HCEC 1CT (cell line): ENCODE measurements around the gene SYNM.
A peak's percentile ranks its signal among the peaks of the same experiment; 100 is the strongest.

Experiments
- DNase-seq: peaks from one replicate; pipeline ENCODE4 v3.0.0-alpha.2; 2017

Gene SYNM

DNA sequence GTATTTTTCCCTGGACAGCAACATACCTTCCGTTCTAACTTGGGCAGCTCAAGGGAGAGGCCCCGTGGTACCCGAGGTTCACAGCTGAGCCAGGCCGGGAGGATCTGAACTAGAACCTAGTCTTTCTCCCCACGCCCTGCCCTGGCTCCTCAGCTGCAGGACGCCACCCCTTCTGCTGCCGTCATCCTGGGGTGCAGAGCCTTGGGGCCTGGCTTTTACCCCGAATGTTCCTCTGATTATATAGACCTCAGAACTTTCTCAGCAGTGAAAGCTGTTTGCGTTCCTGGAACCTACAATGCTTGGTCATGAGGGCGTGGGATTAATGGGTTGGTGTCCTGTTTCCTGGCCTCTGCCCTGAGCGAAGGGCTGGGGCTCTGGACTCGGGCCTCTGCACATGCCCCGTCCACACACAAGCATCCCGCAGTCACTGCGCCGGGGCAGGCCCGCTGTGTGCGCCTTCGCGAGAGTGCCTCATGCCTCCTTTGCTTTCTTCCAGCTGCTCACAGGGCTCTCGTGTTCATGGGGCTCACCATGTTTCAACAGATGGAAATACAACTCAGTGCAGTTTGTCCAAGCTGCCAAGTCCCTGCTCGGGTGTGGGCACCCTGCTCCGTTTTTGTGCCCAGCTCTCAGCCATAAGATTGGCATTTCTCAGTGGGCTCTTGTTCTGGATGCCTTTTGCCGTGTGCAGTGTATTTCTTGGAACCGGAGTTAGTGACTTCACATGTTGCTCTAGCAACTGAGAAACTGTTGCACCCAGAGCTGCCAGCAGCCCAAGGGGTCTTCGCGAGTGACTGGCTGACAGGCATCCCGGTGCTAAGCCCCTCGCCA is 20.4 kb downstream of the SYNM start:
- no peak for DNase-seq

DNA sequence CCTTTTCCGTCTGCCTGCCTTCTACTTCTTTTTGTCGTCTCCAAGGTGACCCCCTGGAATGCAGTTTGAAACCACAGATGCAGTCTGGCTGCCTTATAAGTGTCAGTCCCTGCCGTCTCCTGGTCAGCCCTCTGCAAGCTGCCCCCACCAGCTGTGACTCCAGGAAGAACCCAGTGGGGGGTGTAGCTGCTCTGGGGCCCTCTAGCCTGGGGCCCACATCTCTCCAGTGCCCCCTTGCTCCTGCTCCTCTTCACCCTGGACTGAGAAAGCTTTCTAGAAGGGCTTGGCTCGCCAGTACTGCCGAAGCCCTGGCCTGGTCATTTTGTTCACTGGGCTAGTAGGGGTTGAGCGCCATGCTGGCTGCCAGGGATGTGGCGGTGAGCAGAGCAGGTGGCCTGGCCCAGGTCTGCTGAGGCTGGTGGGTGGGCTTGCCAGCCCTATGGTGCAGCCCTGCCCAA is 21.3 kb downstream of the SYNM start:
- no peak for DNase-seq

DNA sequence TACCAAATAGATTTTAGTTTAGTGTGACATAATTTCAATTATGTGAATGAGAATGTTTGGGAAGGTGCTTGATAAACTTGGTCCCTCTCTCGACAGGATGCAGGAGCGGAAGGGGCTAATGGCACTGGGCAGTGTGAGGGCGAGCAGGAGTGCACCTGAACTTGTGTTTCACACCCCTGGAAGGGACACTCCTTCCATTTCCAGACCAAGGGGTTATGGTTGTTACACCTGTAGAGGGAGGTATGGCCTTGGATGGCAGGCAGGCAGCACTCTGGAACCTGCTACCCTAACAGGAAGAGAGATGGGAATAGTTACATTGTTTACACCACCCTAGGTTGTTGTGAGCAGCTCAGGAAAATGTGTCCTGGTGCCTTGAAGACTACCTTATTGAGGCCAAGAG is 22.1 kb downstream of the SYNM start:
- DNase-seq = no peak

DNA sequence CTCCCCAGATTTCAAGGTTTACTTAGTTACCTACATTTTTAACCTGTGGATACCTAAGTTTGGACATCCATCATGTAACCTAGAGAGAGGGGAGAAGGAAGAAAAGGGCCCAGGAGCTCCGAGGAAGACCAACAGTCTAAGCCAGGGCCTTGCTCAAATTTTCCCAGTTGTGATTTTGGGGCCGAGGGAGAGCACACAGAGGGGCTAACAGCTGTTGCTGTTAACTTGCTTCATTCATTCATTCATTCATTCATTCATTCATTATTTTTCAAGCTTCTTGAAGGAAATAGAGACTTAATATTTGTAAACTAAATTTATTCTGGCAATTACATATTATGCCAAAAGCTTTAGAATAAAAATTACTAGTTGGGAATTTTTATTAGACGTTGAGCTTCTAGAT is 22.9 kb downstream of the SYNM start:
- DNase-seq = no peak

DNA sequence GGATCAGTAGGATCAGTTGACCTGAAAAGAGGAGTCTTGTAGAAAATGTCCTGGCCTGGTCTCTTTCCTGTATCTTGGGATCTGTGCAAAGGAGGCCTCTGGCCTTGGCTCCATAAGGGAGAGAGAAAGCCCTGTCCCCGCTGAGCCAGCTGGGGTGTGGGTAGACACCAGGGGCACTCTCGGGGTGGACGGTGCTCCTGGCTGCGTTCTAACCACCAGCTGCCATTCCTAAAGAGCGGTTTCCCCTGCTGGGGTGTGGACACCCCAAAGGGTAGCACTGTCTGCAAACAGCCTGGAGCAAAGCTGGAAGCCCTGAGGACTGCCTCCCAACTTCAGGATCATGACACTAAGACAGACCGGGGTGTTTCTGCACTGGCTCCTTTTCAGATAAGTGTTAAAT is 23.5 kb downstream of the SYNM start:
- DNase-seq = no peak

DNA sequence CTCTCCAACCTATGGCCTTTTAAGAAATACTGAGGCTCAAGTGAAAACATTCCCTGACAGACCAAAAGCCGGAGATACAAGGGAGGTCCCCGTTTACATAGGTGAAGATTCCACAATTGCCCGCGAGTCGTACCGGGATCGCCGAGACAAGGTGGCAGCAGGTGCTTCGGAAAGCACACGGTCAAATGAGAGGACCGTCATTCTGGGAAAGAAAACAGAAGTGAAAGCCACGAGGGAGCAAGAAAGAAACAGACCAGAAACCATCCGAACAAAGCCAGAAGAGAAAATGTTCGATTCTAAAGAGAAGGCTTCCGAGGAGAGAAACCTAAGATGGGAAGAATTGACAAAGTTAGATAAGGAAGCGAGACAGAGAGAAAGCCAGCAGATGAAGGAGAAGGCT is 24.8 kb downstream of the SYNM start:
- DNase-seq = no peak

DNA sequence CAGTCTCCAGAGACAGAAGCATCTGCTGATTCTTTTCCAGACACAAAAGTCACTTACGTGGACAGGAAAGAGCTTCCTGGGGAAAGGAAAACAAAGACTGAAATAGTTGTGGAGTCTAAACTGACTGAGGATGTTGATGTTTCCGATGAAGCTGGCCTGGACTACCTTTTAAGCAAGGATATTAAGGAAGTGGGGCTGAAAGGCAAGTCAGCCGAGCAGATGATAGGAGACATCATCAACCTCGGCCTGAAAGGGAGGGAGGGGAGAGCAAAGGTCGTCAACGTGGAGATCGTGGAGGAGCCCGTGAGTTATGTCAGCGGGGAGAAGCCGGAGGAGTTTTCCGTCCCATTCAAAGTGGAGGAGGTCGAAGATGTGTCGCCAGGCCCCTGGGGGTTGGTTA is 25.4 kb downstream of the SYNM start:
- no peak for DNase-seq

DNA sequence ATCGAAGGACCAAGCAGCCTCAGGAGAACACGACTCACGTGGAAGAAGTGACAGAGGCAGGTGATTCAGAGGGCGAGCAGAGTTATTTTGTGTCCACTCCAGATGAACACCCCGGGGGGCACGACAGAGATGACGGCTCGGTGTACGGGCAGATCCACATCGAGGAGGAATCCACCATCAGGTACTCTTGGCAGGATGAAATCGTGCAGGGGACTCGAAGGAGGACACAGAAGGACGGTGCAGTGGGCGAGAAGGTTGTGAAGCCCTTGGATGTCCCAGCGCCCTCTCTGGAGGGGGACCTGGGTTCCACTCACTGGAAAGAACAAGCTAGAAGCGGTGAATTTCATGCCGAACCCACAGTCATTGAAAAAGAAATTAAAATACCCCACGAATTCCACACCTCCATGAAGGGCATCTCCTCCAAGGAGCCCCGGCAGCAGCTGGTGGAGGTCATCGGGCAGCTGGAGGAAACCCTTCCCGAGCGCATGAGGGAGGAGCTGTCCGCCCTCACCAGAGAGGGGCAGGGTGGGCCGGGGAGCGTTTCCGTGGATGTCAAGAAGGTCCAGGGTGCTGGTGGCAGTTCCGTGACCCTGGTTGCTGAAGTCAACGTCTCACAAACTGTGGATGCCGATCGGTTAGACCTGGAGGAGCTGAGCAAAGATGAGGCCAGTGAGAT is 26.0 kb downstream of the SYNM start:
- no peak for DNase-seq

DNA sequence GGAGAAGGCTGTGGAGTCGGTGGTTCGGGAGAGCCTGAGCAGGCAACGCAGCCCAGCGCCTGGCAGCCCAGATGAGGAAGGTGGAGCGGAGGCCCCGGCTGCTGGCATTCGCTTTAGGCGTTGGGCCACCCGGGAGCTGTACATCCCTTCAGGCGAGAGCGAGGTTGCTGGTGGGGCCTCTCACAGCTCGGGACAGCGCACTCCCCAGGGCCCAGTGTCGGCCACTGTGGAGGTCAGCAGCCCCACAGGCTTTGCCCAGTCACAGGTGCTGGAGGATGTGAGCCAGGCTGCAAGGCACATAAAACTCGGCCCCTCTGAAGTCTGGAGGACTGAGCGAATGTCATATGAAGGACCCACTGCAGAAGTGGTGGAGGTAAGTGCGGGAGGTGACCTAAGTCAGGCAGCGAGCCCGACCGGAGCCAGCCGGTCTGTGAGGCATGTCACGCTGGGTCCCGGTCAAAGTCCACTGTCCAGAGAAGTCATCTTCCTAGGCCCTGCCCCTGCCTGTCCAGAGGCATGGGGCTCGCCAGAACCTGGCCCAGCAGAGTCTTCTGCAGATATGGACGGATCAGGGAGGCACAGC is 26.7 kb downstream of the SYNM start:
- no peak for DNase-seq

DNA sequence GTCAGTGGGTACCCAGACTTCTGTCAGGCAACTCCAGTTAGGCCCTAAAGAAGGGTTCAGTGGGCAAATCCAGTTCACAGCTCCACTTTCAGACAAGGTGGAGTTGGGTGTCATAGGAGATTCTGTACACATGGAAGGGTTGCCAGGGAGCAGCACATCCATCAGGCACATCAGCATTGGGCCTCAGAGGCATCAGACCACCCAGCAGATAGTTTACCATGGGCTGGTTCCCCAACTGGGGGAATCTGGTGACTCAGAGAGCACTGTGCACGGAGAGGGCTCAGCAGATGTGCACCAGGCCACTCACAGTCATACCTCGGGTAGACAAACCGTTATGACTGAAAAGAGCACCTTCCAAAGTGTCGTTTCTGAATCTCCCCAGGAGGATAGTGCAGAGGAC is 27.2 kb downstream of the SYNM start:
- no peak for DNase-seq

DNA sequence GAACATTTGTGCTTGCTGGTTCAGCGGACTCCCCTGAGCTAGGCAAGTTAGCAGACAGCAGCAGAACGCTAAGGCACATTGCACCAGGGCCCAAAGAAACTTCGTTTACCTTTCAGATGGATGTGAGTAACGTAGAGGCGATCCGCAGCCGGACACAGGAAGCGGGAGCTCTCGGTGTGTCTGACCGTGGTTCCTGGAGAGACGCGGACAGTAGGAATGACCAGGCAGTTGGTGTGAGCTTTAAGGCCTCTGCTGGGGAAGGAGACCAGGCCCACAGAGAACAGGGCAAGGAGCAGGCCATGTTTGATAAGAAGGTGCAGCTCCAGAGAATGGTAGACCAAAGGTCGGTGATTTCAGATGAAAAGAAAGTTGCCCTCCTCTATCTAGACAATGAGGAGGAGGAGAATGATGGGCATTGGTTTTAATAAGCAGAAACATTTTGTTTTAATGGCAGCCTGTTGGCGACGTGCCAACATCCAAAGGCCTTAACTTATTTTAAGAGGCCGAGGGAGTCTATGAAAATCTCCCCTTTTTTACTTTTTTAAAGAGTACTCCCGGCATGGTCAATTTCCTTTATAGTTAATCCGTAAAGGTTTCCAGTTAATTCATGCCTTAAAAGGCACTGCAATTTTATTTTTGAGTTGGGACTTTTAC is 27.9 kb downstream of the SYNM start:
- DNase-seq = no peak

DNA sequence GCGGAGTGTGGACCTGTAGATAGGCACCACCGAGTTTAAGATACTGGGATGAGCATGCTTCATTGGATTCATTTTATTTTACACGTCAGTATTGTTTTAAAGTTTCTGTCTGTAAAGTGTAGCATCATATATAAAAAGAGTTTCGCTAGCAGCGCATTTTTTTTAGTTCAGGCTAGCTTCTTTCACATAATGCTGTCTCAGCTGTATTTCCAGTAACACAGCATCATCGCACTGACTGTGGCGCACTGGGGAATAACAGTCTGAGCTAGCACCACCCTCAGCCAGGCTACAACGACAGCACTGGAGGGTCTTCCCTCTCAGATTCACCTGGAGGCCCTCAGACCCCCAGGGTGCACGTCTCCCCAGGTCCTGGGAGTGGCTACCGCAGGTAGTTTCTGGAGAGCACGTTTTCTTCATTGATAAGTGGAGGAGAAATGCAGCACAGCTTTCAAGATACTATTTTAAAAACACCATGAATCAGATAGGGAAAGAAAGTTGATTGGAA is 29.5 kb downstream of the SYNM start:
- DNase-seq = no peak

DNA sequence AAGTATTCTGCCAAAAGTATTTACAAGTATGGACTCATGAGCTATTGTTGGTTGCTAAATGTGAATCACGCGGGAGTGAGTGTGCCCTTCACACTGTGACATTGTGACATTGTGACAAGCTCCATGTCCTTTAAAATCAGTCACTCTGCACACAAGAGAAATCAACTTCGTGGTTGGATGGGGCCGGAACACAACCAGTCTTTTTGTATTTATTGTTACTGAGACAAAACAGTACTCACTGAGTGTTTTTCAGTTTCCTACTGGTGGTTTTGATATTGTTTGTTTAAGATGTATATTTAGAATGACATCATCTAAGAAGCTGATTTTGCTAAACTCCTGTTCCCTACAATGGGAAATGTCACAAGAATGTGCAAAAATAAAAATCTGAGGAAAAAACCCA is 30.3 kb downstream of the SYNM start:
- DNase-seq = no peak

DNA sequence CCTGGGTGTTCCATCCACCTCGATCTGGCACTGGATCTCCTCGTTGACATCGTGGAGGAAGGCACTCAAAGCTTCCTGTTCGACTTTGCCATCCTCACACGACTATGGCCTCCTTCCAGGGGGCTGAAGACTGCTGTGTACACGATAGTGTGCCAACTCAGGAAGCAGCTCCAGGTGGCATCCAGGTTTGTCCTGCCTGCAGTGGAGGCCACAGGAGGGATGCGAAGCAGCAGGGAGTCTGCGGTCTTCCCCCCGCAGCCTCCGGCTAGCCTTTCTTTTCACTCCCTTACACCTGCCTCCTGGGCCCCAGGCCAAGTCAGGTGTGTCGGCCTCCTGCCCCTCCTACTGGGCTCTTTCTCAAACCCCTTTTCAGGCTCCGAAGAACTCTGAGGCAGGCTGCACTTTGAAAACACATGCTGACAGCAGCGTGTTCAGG is 32.2 kb downstream of the SYNM start:
- DNase-seq = no peak

DNA sequence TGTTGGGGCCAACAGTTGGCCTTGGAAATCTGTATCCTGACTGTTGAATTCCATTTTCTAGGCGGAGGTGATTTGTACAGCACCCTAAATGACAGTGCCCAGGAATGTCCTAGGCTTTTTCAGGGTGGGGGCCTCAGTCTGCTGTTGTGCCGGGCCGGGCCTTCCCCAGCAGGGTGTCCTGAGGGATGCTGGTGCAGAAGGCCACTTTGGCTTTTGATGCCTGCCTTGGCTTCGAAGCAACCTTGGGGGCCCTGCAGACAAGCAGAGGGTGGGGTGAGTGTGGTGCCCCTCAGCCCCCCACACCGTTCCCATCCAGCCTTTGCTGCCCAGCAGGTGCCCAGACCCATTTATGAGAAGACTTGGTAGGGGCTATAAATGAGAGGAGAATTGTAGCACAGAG is 33.0 kb downstream of the SYNM start:
- no peak for DNase-seq

DNA sequence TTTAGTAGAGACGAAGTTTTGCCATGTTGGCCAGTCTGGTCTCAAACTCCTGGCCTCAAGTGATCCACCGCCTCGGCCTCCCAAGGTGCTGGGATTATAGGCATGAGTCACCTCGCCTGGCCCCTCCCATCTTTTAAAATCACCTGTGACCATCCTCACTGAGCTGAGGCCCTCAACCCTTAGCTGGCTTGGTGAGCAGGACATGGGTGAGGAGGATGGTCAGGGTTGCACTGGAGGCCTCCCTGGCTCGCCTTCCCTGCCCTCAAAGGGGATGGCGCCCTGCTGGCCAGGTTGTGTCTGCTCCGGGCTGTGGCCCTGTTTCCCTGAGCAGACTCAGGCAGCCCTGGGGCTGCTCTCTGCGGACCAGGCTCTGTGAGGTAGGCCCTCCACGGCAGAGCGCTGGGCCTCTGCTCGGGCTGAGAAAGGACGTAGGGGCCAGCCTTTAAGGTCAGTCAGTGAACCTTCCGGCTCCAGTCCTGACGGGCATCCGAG is 33.7 kb downstream of the SYNM start:
- DNase-seq = no peak

DNA sequence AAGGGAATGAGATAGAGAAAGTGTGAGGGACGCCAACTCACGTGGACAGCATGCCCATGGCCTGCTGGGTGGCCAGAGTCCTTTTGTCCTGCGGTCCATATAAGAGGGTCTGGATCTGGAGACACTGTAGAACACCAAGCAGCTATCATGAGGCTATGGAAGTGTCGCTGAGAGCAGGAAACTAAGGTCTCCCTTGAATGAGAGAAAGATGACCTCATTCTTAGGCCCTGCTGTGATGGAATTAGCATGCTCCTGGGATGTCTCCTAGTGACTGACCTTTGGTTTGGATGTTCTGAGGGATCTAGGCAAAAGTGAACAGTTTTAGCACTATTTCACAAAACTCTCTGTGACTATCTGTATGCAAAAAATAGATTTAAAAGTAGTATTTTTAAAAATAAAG is 34.4 kb downstream of the SYNM start:
- DNase-seq = no peak

DNA sequence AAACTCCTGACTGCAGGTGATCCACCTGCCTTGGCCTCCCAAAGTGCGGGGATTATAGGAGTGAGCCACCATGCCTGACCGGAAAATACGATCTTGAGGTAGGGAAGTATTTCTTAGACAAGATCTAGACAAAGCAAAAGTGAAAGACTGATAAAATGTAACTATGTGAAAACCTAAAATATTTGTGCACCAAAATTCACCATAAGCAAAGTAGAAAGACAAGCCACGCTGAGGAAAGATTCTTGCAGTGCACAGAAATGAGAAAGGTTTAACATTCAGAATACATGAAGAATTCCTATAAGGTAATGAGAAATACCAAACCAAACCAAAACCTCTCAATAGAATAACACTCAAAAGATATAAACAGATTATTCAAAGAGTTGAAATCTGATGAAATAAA is 35.7 kb downstream of the SYNM start:
- no peak for DNase-seq

DNA sequence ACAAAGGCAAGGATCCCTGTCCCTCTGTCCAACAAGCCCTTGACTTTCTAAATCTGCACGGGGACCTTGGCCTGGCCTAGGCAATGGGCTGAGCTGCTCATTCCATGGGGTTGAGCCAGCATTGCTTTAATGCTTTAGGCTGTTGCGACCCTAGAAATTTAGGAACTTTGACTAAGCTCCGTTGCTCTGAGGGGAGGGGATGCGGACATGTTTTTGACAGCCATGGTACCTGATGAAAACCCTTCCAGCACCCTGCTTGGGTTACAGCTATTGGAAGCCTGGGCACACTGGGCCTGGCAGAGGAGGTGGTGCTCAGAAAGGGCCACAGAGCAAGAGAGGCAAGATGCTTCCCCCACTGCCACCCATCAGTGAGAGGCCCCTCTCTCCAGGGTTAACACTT is 37.1 kb downstream of the SYNM start:
- DNase-seq = no peak

DNA sequence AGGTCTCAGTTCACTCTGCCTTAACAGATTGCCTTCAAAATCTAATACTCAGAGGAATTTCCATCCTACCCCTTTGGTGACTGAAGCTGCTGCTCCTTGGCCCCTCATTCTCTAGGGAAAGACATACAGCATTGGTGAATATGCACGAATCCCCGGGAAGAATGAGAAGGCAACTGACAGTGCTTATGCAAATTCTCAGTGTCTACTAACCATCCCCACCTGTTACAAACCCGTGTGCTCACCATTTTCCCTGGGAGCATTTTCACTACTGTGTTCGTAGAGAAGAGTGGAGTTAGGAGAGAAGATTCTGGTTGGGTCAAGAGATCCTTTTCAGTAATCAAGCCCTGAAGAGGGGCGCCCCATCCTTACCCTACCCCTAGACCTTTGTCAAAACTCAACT is 37.7 kb downstream of the SYNM start:
- DNase-seq = no peak

DNA sequence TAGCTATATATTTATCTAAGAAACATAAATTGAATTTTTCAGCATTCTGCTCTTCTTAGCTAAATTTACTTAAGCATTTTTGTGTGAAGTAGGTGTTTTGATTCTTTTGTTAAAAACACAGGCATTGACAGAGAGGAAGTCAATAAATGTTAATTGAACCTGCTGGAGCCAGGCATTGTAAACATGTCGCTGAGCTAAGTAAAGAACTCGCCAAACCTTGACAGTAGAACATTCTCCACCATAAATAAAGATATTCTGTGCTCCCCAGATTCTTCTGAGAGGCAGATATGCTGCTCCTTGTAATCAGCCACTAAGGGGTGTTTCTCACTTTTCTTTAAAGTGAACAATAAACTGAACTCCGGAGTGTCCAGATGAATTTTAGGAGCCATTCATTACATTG is 38.4 kb downstream of the SYNM start:
- no peak for DNase-seq

DNA sequence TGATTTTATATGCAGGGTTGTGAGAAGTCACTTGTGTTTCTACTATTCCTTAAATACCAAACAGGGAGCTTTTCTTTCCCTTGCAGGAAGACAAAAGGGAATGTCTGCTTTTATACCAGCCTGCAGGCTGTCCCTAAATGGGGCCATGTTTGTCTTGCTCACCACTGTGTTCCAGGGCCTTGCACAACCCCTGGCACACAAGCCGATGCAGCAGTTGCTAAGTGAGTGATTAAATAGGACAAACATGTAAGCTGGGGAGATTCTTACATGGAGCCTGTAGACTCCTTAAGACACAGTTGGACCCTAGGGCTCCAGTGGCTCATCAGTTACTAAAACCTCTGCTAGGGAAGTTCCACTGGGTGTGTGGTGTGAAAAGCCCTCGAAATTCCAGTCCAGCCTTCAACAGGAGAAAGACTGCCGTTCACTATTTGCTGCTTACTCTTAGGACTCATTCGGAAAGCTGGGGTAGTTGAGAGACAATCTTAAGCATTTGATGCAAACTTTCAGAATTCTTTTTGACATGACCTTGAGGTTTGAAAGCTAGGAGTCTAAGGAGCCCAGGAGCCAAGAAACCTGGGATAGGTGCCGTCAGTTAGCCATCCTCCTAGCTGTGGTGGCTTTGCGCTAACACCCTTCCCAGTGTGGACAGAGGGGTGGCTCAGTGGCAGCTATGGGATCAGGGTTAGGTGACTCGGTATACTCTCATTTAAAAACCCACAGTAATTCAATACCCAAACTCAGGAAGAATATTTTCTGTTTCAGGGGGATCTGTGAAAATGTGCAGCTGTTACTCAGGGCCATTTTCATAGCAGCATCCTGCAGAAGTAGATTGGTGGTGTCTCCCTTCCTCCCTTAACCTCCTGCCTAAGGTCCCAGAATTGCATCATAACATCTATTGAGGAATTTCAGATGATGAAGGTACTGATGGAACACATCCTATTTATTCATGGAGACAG is 39.1 kb downstream of the SYNM start:
- peak; percentile 24 for DNase-seq
